ENCODE measurements around the gene ARSB. TPM values are rescaled to one million over a fixed set of nuclear protein-coding genes. Genes with fewer than 3 reads are reported as not detected.
A peak's percentile ranks its signal among the peaks of the same experiment; 100 is the strongest.

Gene ARSB
- polyA plus RNA-seq, 2 of the 4 experiments (the other 2 are of a cell fraction) = 8.4 to 13.4 TPM

GRCh38 chr5:78798673-78799029 is 186.5 kb downstream of the ARSB start:
- POLR2A ChIA-PET = interaction anchor here (0.7 kb wide), 1 partner anchor 152 kb away, joined by 6 read pairs; no protein-coding TSS in a partner anchor
- TF ChIP-seq NFE2L2 (conservative IDR thresholded peaks at IDR 0.05; ENCODE audit: low read length) = no peak
- no peak for TF ChIP-seq RAD21 (conservative IDR thresholded peaks at IDR 0.05 in 1 of 2, IDR thresholded peaks at IDR 0.05 in 1 of 2)
- no peak for TF ChIP-seq FOSB (CRISPR knock-in tag; IDR thresholded peaks at IDR 0.05)
- no peak for TF ChIP-seq TP53 (CRISPR knock-in tag; IDR thresholded peaks at IDR 0.05)
- no peak for TF ChIP-seq E2F6 (IDR thresholded peaks at IDR 0.05; ENCODE audit: borderline replicate concordance, low read depth)
- no peak for TF ChIP-seq NPAS2 (CRISPR knock-in tag; IDR thresholded peaks at IDR 0.05; ENCODE audit: borderline replicate concordance)
- TF ChIP-seq MYC (IDR thresholded peaks at IDR 0.05; ENCODE audit: borderline replicate concordance, low read length) = no peak
- Histone ChIP-seq H3K9me3 (no peaks in the 10 kb centered on the region), H3K4me1 (peaks cover 42% of the 10 kb centered on the region), H3K27ac (peak overlapping the region in 1 of 2 experiments; percentile 41; a peak in 3 of 6 replicates), H3K4me2 (peak overlapping the region; percentile 0; the same call in 2 of the 3 replicates), H3K4me3 (no peak overlapping the region)
- FAIRE-seq (no peak), ATAC-seq (no peak), DNase-seq (ENCODE audit: low read depth in 1 of 2, low spot score in 1 of 2) (no peak)
- CTCF ChIA-PET = interaction anchor here (1.0 to 1.4 kb wide), 6 partner anchors 8 to 197 kb away, joined by 3 to 5 read pairs (median 3); no protein-coding TSS in a partner anchor
- WGBS (ENCODE audit: missing lambda C conversion rate) = 82% methylated on average over 3 of the region's 3 CpGs

GRCh38 chr5:78797936-78798672 is 187.0 kb downstream of the ARSB start:
- ChIA-PET CTCF (interaction anchor here (0.8 to 1.4 kb wide), 3 partner anchors 45 to 197 kb away, joined by 3 read pairs; no protein-coding TSS in a partner anchor), POLR2A (interaction anchor here (0.7 kb wide), 1 partner anchor 151 kb away, joined by 6 read pairs; no protein-coding TSS in a partner anchor)
- TF ChIP-seq MYC (IDR thresholded peaks at IDR 0.05; ENCODE audit: borderline replicate concordance, low read length) (no peak), CEBPB (IDR thresholded peaks at IDR 0.05) (no peak), MAX (IDR thresholded peaks at IDR 0.05) (no peak), HOXB13 (CRISPR knock-in tag; IDR thresholded peaks at IDR 0.05; ENCODE audit: low read depth) (no peak), E2F6 (IDR thresholded peaks at IDR 0.05; ENCODE audit: borderline replicate concordance, low read depth) (no peak), FOSB (CRISPR knock-in tag; IDR thresholded peaks at IDR 0.05) (no peak), HMGXB4 (CRISPR knock-in tag; IDR thresholded peaks at IDR 0.05; ENCODE audit: borderline replicate concordance) (no peak), HOXA7 (CRISPR knock-in tag; IDR thresholded peaks at IDR 0.05) (no peak), CBX2 (IDR thresholded peaks at IDR 0.05; ENCODE audit: borderline replicate concordance, low read depth) (no peak), ZNF302 (CRISPR knock-in tag; IDR thresholded peaks at IDR 0.05) (no peak)
- H3K27ac ChIP-seq = peak overlapping the region in 1 of 2 experiments; percentile 48; a peak in 4 of 6 replicates
- FAIRE-seq (no peak), DNase-seq (ENCODE audit: low read depth in 1 of 2, low spot score in 1 of 2) (no peak), ATAC-seq (no peak)
- peaks cover 42% of the 10 kb centered on the region for H3K4me1 ChIP-seq
- no peak overlapping the region for H3K4me2 ChIP-seq
- no peak overlapping the region for H3K4me3 ChIP-seq
- 68% methylated on average over 8 of the region's 8 CpGs for WGBS (ENCODE audit: missing lambda C conversion rate)
- H3K9me3 ChIP-seq = no peaks in the 10 kb centered on the region

- ChIA-PET CTCF (interaction anchor here (1.6 to 1.7 kb wide), 2 partner anchors 14 to 258 kb away, joined by 5 read pairs; no protein-coding TSS in a partner anchor), POLR2A (interaction anchor here (1.0 kb wide), 1 partner anchor 80 kb away, joined by 3 read pairs; no protein-coding TSS in a partner anchor)
- WGBS (ENCODE audit: missing lambda C conversion rate) = 9% methylated on average over 2 of the region's 2 CpGs
- Histone ChIP-seq H3K4me3 (no peak overlapping the region), H3K9me3 (no peaks in the 10 kb centered on the region), H3K4me2 (peak overlapping the region; percentile 65), H3K27ac (peak overlapping the region; percentile 65 to 86), H3K4me1 (peaks cover 42% of the 10 kb centered on the region)
- DNase-seq (ENCODE audit: low read depth in 1 of 2, low spot score in 1 of 2) (peak; percentile 62 to 66), ATAC-seq (peak; percentile 78 to 89), FAIRE-seq (peak; percentile 87)
- TF ChIP-seq USF2 (IDR thresholded peaks at IDR 0.05) = no peak
- TF ChIP-seq NR3C1 (IDR thresholded peaks at IDR 0.05) = no peak
- TF ChIP-seq HOXB13 (CRISPR knock-in tag; IDR thresholded peaks at IDR 0.05; ENCODE audit: low read depth) = no peak
- TF ChIP-seq EP300 (IDR thresholded peaks at IDR 0.05) = peak in 1 of 2 experiments; percentile 38; a peak in 1 of 5 replicates
- TF ChIP-seq TFCP2L1 (CRISPR knock-in tag; IDR thresholded peaks at IDR 0.05) = no peak
- TF ChIP-seq RFX5 (IDR thresholded peaks at IDR 0.05) = no peak
- TF ChIP-seq HDAC2 (IDR thresholded peaks at IDR 0.05) = no peak
- peak; percentile 84 for TF ChIP-seq GATA3 (IDR thresholded peaks at IDR 0.05; ENCODE audit: borderline replicate concordance)
- TF ChIP-seq NPAS2 (CRISPR knock-in tag; IDR thresholded peaks at IDR 0.05; ENCODE audit: borderline replicate concordance) = no peak
- TF ChIP-seq PBX3 (IDR thresholded peaks at IDR 0.05) = no peak
- no peak for TF ChIP-seq RCOR1 (IDR thresholded peaks at IDR 0.05; ENCODE audit: low read depth, low read length)
- no peak for TF ChIP-seq HES2 (IDR thresholded peaks at IDR 0.05)
- no peak for TF ChIP-seq SREBF2 (IDR thresholded peaks at IDR 0.05)
- no peak for TF ChIP-seq HOXA7 (CRISPR knock-in tag; IDR thresholded peaks at IDR 0.05)
- no peak for TF ChIP-seq TP53 (CRISPR knock-in tag; IDR thresholded peaks at IDR 0.05)
- peak; percentile 58 for TF ChIP-seq JUNB (IDR thresholded peaks at IDR 0.05)
Measured at GRCh38 chr5:78795757-78796156, 189.4 kb downstream of the ARSB start.

Measured in A549 (cell line).